ENCODE data around the gene CAPN9. TPM values are rescaled to one million over a fixed set of nuclear protein-coding genes. Genes with fewer than 3 reads are reported as not detected.
A peak's percentile ranks its signal among the peaks of the same experiment; 100 is the strongest.

Gene CAPN9
- total RNA-seq, 1 donor from 2014 or later: not detected

DNA sequence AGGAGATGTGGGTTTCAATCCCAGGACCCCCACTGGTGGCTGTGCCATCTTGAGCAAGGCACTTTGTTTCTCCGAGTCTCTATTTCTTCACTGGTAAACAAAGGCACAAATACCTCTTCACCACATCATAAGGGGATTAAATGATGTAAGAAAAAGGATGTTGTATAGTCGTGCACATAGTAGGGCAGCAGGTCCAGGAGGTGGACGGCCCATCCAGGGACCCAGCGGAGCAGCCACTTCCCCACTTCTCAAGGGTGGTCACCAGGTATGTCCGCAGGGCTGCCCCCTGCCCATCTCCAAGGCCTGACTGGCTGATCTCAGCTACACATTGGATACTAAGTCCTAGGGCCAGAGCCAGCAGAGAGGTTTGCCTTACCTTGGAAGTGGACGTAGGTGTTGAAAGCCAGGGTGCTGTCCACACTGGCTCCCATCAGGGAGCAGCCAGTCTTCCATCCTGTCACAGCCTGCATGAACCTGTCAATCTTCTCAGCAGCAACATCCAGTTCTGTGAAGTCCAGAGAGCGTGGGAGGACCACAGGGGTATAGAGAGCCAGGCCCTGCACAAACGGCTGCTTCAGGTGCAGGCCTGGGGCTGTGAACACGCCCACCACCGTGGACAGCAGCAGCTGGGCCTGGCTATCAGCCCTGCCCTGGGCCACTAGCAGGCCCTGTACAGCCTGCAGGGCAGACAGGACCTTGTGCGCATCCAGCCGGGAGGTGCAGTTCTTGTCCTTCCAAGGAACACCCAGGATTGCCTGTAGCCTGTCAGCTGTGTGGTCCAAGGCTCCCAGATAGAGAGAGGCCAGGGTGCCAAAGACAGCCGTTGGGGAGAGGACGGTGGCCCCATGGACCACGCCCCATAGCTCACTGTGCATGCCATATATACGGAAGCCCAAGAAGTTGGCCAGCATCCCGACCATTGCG is 37.3 kb upstream of the CAPN9 start:
- FAIRE-seq (no peak), DNase-seq (ENCODE audit: low read depth) (no peak)
- H3K27me3 ChIP-seq (ENCODE audit: control insufficient read depth, insufficient read depth, low read length): peaks cover 2% of the 10 kb centered on the region
- TF ChIP-seq, protein P1, sequence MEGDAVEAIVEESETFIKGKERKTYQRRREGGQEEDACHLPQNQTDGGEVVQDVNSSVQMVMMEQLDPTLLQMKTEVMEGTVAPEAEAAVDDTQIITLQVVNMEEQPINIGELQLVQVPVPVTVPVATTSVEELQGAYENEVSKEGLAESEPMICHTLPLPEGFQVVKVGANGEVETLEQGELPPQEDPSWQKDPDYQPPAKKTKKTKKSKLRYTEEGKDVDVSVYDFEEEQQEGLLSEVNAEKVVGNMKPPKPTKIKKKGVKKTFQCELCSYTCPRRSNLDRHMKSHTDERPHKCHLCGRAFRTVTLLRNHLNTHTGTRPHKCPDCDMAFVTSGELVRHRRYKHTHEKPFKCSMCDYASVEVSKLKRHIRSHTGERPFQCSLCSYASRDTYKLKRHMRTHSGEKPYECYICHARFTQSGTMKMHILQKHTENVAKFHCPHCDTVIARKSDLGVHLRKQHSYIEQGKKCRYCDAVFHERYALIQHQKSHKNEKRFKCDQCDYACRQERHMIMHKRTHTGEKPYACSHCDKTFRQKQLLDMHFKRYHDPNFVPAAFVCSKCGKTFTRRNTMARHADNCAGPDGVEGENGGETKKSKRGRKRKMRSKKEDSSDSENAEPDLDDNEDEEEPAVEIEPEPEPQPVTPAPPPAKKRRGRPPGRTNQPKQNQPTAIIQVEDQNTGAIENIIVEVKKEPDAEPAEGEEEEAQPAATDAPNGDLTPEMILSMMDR (IDR thresholded peaks at IDR 0.05; ENCODE audit: insufficient read depth, low read length, severe bottlenecking): no peak
- no peaks in the 10 kb centered on the region for H3K36me3 ChIP-seq (ENCODE audit: control insufficient read depth, insufficient read depth, low read length)
- H3K4me3 ChIP-seq (ENCODE audit: low read depth, low read length): no peak overlapping the region

DNA sequence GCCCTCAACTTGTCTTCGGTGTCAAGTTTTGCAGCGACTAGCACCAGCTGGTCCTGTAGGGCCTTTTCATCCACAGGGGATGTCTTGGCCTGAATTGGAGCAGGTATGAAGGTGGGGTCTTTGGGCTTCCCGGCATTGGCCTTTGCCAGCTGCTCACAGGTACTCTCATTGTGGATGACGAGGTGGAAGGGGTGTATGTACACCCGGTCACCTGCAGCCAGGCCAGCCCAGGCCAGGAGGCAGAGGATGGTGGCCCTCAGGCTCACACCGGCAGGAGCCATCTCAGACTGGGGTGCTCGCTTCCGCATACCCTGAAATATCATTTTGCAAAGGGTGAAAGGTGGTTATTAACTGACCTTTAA is 36.7 kb upstream of the CAPN9 start:
- TF ChIP-seq, protein P1 (IDR thresholded peaks at IDR 0.05; ENCODE audit: insufficient read depth, low read length, severe bottlenecking): no peak
- Histone ChIP-seq H3K36me3 (ENCODE audit: control insufficient read depth, insufficient read depth, low read length) (no peaks in the 10 kb centered on the region), H3K4me3 (ENCODE audit: low read depth, low read length) (no peak overlapping the region), H3K27me3 (ENCODE audit: control insufficient read depth, insufficient read depth, low read length) (peaks cover 2% of the 10 kb centered on the region)
- DNase-seq (ENCODE audit: low read depth) (no peak), FAIRE-seq (no peak)

DNA sequence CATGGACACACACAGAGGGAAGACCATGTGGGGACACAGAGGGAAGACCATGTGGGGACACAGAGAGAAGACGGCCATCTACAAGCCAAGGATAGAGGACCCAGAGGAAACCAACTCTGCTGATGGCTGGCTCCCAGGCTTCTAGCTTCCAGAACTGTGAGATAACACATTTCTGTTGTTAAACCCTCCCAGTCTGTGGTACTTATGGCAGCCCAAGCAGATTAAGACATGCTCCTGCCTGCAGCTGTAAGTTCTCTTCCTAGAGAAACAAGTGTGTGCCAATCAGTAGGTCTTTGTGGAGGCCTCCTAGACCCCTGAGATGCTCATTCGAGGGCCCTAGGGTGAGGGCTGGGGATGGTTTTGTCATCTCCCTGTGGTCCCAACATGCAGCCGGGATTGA is 35.9 kb upstream of the CAPN9 start:
- no peak for FAIRE-seq
- H3K27me3 ChIP-seq (ENCODE audit: control insufficient read depth, insufficient read depth, low read length): peaks cover 2% of the 10 kb centered on the region
- DNase-seq (ENCODE audit: low read depth): peak; percentile 27
- TF ChIP-seq, protein P1 (IDR thresholded peaks at IDR 0.05; ENCODE audit: insufficient read depth, low read length, severe bottlenecking): no peak
- H3K4me3 ChIP-seq (ENCODE audit: low read depth, low read length): no peak overlapping the region
- H3K36me3 ChIP-seq (ENCODE audit: control insufficient read depth, insufficient read depth, low read length): no peaks in the 10 kb centered on the region

DNA sequence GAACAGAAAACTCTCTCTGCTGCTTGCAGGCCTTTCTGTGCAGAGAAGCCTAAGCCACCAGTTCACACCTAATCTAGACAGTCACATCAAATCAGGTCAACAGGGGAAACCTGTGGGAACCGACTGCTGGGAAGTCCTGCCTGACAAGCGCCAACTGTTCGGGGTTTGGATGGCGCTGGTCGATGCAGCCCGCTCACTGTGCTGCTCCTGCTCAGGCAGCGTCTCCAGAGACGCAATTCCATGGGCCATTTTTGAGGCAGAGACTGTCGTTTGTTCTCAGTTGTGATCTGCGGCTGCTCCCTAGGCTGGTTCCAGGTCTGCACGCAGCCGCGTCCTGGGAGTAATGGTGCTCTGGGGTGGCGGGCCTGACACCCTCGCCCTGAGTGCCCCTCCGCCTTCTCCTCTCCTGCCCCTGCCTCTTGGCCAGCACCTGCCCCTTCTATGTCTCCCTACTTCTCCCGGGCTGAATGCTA is 34.7 kb upstream of the CAPN9 start:
- H3K27me3 ChIP-seq (ENCODE audit: control insufficient read depth, insufficient read depth, low read length): peaks cover 2% of the 10 kb centered on the region
- no peak overlapping the region for H3K4me3 ChIP-seq (ENCODE audit: low read depth, low read length)
- no peak for DNase-seq (ENCODE audit: low read depth)
- TF ChIP-seq, protein P1 (IDR thresholded peaks at IDR 0.05; ENCODE audit: insufficient read depth, low read length, severe bottlenecking): no peak
- no peaks in the 10 kb centered on the region for H3K36me3 ChIP-seq (ENCODE audit: control insufficient read depth, insufficient read depth, low read length)
- FAIRE-seq: no peak

DNA sequence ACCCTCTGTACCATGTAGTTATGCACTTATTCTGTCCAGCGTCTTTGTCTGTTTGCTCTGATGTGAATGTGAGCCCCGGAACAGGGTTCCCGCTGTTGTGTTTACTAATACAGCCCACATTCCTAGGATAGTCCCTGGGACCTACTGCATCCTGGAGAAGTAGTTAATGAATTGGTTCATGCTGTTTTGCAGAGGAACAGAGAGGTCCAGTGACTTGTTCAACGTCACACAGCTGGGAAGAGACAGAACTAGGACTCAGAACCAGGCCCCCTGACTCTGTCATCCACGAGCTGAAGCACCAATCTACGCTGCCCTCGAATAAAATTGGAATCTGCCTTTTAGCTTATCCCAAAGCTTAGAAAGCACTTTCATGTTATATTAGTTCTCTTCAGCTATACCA is 34.0 kb upstream of the CAPN9 start:
- H3K4me3 ChIP-seq (ENCODE audit: low read depth, low read length): no peak overlapping the region
- peaks cover 2% of the 10 kb centered on the region for H3K27me3 ChIP-seq (ENCODE audit: control insufficient read depth, insufficient read depth, low read length)
- DNase-seq (ENCODE audit: low read depth): no peak
- TF ChIP-seq, protein P1 (IDR thresholded peaks at IDR 0.05; ENCODE audit: insufficient read depth, low read length, severe bottlenecking): no peak
- FAIRE-seq: no peak
- H3K36me3 ChIP-seq (ENCODE audit: control insufficient read depth, insufficient read depth, low read length): no peaks in the 10 kb centered on the region

Data from bronchial epithelial cell (primary cell).